PC-9 (cell line): Measurements from ENCODE around the gene P2RX6. TPM values are rescaled to one million over a fixed set of nuclear protein-coding genes. Genes with fewer than 3 reads are reported as not detected.

Source experiments
- BruUV-seq: library from RNA; stranded (reverse); fragments of 400-500 nt; replicated peaks from 2 replicates; lab custom pipeline; 2021; lab: Mats Ljungman, UMichigan
- CTCF ChIA-PET: fragments of 300-600 bp; sonication (Branson Sonifier 250); formaldehyde crosslinking; loops from one replicate; lab custom pipeline; 2022; ENCODE audit warnings: antibody characterized with exemption; lab: Charles Lee
- POLR2A ChIA-PET: fragments of 300-600 bp; sonication (Branson Sonifier 250); formaldehyde crosslinking; loops from one replicate; lab custom pipeline; 2022; ENCODE audit warnings: antibody characterized with exemption; ENCODE audit not compliant: unreplicated experiment; lab: Charles Lee
- DNase-seq, 2 experiments: peaks; one replicate each; pipeline versions ENCODE4 v3.0.0 to v3.0.0-alpha.2; 2015 to 2022; ENCODE audit warnings: mixed read lengths in 1 of 2
- H2AFZ ChIP-seq: fragments of 200-600 bp; sonication (generic); 2 replicates; pipeline ENCODE4 v1.8.1; 2017; ENCODE audit warnings: antibody characterized with exemption
- H3F3A ChIP-seq: fragments of 200-600 bp; sonication (generic); 2 replicates; pipeline ENCODE4 v1.8.1; 2017; ENCODE audit warnings: antibody characterized with exemption, mild to moderate bottlenecking, low read depth; ENCODE audit not compliant: insufficient read depth
- H3K27ac ChIP-seq: fragments of 200-600 bp; sonication (generic); 2 replicates; pipeline ENCODE4 v1.6.1; 2016; ENCODE audit warnings: mixed run types
- H3K27me3 ChIP-seq: fragments of 200-600 bp; sonication (generic); 2 replicates; pipeline ENCODE4 v1.6.1; 2016; ENCODE audit warnings: low read depth, mixed run types; ENCODE audit not compliant: insufficient read depth
- H3K36me3 ChIP-seq: fragments of 200-600 bp; sonication (generic); 2 replicates; pipeline ENCODE4 v1.6.1; 2016; ENCODE audit warnings: low read depth, mixed run types
- H3K4me1 ChIP-seq: fragments of 200-600 bp; sonication (generic); replicated peaks from 2 replicates; pipeline ENCODE4 v1.6.1; 2016; ENCODE audit warnings: mixed run types; ENCODE audit not compliant: insufficient read depth
- H3K4me2 ChIP-seq: fragments of 200-600 bp; sonication (generic); 2 replicates; pipeline ENCODE4 v1.6.1; 2017; ENCODE audit warnings: mixed run types
- H3K4me3 ChIP-seq: fragments of 200-600 bp; sonication (generic); 2 replicates; pipeline ENCODE4 v1.6.1; 2016; ENCODE audit warnings: mixed run types
- H3K79me2 ChIP-seq: fragments of 200-600 bp; sonication (generic); 2 replicates; pipeline ENCODE4 v1.6.1; 2017; ENCODE audit warnings: low read depth, mixed run types
- H3K9me2 ChIP-seq: fragments of 200-600 bp; sonication (generic); 2 replicates; pipeline ENCODE4 v1.8.1; 2017; ENCODE audit warnings: mild to moderate bottlenecking; ENCODE audit not compliant: insufficient read depth
- H3K9me3 ChIP-seq: fragments of 200-600 bp; sonication (generic); 2 replicates; pipeline ENCODE4 v1.8.1; 2016; ENCODE audit warnings: low read depth; ENCODE audit not compliant: insufficient read depth
- H4K20me1 ChIP-seq: fragments of 200-600 bp; sonication (generic); 2 replicates; pipeline ENCODE4 v1.8.1; 2017; ENCODE audit not compliant: insufficient read depth
- EZH2 ChIP-seq: fragments of 200-600 bp; sonication (generic); IDR thresholded peaks from 2 replicates; pipeline ENCODE4 v1.8.0; 2017; ENCODE audit warnings: antibody characterized with exemption, low read depth
- intact Hi-C: fragments of 100-400 bp; cut with micrococcal nuclease; formaldehyde crosslinking; loops from one replicate; pipeline ENCODE4 v1.10.0; 2022; ENCODE audit not compliant: unreplicated experiment
- total RNA-seq: library from RNA; stranded (reverse); gene quantifications from 2 replicates; pipeline ENCODE4 v1.2.3, GENCODE V29; 2021
- TF ChIP-seq, protein P1 (sequence below): fragments of 200-600 bp; sonication (generic); conservative IDR thresholded peaks from 2 replicates; pipeline ENCODE4 v1.6.1; 2017; ENCODE audit warnings: mixed run types, antibody characterized with exemption, mild to moderate bottlenecking, moderate library complexity

Gene P2RX6
- total RNA-seq, 1 experiment from 2014 or later: 2.7 TPM

DNA sequence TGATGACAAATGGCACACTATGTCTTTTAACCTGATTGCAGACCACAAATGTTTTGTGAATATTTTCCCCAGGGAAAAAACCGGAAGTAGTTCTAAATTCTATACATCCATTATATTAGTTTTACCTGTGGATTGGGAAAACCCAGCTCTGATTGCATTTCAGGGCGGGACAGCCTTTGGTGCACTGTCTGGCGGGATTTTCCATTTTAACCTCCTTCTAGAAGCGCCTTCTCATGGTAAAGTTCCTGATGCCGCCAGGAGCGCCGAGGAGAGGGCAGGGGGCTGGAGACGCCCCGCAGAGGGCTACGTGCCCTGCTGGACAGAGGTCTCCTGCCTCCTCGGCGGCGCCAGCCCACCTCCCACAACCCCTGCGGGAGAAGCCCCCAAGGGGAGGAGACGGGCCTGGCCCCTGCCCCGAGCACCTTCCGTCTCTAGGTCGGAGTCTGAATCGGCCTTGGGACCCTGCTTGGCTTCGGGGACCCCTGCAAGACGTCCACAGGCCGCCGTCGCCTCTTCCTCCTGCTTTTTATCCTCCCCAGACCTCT lies 1.2 kb upstream of the P2RX6 start:
- H4K20me1 ChIP-seq: no peaks in the 10 kb centered on the region
- intact Hi-C loops: no loop called here
- CTCF ChIA-PET: no interaction called here
- peaks cover 15% of the 10 kb centered on the region for H3K4me1 ChIP-seq
- no peaks in the 10 kb centered on the region for H3F3A ChIP-seq
- no peak overlapping the region for H3K27ac ChIP-seq
- no peaks in the 10 kb centered on the region for H3K27me3 ChIP-seq
- H3K4me3 ChIP-seq: no peak overlapping the region
- DNase-seq: no peak
- no TSS peak for BruUV-seq
- TF ChIP-seq, protein P1, sequence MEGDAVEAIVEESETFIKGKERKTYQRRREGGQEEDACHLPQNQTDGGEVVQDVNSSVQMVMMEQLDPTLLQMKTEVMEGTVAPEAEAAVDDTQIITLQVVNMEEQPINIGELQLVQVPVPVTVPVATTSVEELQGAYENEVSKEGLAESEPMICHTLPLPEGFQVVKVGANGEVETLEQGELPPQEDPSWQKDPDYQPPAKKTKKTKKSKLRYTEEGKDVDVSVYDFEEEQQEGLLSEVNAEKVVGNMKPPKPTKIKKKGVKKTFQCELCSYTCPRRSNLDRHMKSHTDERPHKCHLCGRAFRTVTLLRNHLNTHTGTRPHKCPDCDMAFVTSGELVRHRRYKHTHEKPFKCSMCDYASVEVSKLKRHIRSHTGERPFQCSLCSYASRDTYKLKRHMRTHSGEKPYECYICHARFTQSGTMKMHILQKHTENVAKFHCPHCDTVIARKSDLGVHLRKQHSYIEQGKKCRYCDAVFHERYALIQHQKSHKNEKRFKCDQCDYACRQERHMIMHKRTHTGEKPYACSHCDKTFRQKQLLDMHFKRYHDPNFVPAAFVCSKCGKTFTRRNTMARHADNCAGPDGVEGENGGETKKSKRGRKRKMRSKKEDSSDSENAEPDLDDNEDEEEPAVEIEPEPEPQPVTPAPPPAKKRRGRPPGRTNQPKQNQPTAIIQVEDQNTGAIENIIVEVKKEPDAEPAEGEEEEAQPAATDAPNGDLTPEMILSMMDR: no peak
- no peak for TF ChIP-seq EZH2
- no peak overlapping the region for H2AFZ ChIP-seq
- H3K4me2 ChIP-seq: no peak overlapping the region
- POLR2A ChIA-PET: no interaction called here
- no peaks in the 10 kb centered on the region for H3K9me3 ChIP-seq
- H3K79me2 ChIP-seq: no peaks in the 10 kb centered on the region
- H3K36me3 ChIP-seq: no peaks in the 10 kb centered on the region
- H3K9me2 ChIP-seq: no peaks in the 10 kb centered on the region

DNA sequence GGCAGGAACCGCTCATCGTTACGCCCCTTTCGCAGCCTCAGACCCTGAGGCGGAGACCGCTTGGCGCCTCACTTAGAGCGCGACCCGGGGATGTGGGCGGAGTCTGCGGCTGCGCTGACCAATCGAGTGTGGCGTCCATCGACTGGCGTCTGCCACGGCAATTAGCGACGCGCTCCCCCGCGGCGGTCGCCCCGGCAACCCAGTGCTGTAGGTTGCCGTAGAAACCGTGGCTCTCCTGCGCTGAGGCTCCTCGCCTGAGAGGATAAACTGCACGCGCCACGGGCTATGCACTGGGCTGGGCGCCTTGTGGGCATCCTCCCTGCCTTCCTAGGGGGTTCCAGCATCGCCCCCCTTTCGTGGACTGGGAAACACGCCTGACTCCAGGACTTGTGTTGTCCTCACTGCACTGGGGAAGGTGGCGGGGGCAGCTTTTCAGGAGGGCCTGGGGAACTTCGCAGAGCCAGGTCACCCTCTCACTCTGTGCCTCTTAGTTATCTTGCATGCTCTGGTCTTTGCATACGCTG lies 701 bp upstream of the P2RX6 start:
- Histone ChIP-seq H4K20me1 (no peaks in the 10 kb centered on the region), H2AFZ (no peak overlapping the region), H3F3A (no peaks in the 10 kb centered on the region), H3K27me3 (no peaks in the 10 kb centered on the region), H3K4me2 (peak overlapping the region; percentile 70; the same call in 1 of the 2 replicates), H3K79me2 (no peaks in the 10 kb centered on the region), H3K36me3 (no peaks in the 10 kb centered on the region), H3K9me3 (no peaks in the 10 kb centered on the region), H3K4me1 (peaks cover 15% of the 10 kb centered on the region), H3K27ac (no peak overlapping the region), H3K9me2 (no peaks in the 10 kb centered on the region), H3K4me3 (no peak overlapping the region)
- intact Hi-C loops: no loop called here
- TF ChIP-seq EZH2: no peak
- TF ChIP-seq, protein P1: no peak
- CTCF ChIA-PET: no interaction called here
- POLR2A ChIA-PET: interaction anchor here (0.5 to 0.7 kb wide), 3 partner anchors 10 to 89 kb away, joined by 3 to 4 read pairs (median 4); no protein-coding TSS in a partner anchor
- BruUV-seq: no TSS peak
- DNase-seq: peak in 1 of 2 experiments; percentile 45

DNA sequence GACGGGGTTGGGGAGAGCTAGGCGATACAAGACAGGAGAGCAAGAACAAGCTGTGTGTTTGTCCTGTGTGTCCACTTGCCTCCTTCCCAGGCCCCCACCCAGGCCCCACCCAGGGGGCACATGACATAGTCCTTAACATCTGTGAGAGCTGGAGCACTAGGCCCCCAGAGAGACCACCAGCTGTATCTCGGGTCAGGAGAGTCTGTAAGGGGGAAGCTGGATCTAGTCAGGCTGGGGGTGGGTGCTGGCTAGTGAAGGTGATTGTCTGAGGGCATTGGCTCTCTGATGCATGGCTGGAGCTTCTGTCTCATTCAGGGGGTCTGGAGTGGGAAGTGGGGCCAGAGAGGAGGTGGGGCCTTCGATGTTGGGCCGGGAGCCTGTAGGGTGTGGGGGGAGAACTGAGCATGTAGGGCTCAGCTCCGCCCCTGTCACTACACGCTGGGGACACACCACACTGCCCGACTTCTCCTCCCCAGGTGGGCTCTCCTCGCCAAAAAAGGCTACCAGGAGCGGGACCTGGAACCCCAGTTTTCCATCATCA lies 571 bp downstream of the P2RX6 start:
- Histone ChIP-seq H3F3A (no peaks in the 10 kb centered on the region), H2AFZ (no peak overlapping the region), H3K36me3 (no peaks in the 10 kb centered on the region), H3K27ac (no peak overlapping the region), H3K4me3 (peak overlapping the region; percentile 34; the same call in 1 of the 2 replicates), H3K4me2 (peak overlapping the region; percentile 70), H3K79me2 (no peaks in the 10 kb centered on the region), H3K9me2 (no peaks in the 10 kb centered on the region), H3K9me3 (no peaks in the 10 kb centered on the region), H4K20me1 (no peaks in the 10 kb centered on the region), H3K4me1 (peaks cover 15% of the 10 kb centered on the region), H3K27me3 (no peaks in the 10 kb centered on the region)
- POLR2A ChIA-PET: interaction anchor here (0.6 kb wide), 1 partner anchor 13 kb away, joined by 3 read pairs; the partner anchor contains the start of gene THAP7
- TF ChIP-seq, protein P1: no peak
- no peak for TF ChIP-seq EZH2
- CTCF ChIA-PET: no interaction called here
- no peak for DNase-seq
- no TSS peak for BruUV-seq
- intact Hi-C loops: no loop called here
